Psoas muscle (tissue), 8 donors: ENCODE data around the gene GAP43. TPM values are rescaled to one million over a fixed set of nuclear protein-coding genes. Genes with fewer than 3 reads are reported as not detected.

ENCODE experiments used
- ATAC-seq, 4 donors: fragments of 200-7000 bp; cut with Tn5 transposase; one replicate each; pipeline ENCODE4 v1.9.1; 2020; ENCODE audit warnings: moderate library complexity in 3 of 4, mild to moderate bottlenecking in 2 of 4
- DNase-seq, 2 donors: peaks; one replicate each; pipeline ENCODE4 v3.0.0-alpha.2; 2020
- H3K27ac ChIP-seq: fragments of 200-600 bp; one replicate; pipeline ENCODE4 v1.8.0; 2022
- H3K27me3 ChIP-seq, 3 donors: fragments of 200-600 bp in 1 of 3; one replicate each; pipeline versions ENCODE4 v1.6.1 to v1.8.0; 2013 to 2022; ENCODE audit warnings: low read length in 2 of 3, mild to moderate bottlenecking in 2 of 3, moderate library complexity in 1 of 3; ENCODE audit not compliant: insufficient read depth in 3 of 3
- H3K36me3 ChIP-seq, 2 donors: fragments of 200-600 bp in 1 of 2; one replicate each; pipeline versions ENCODE4 v1.6.1 to v1.8.0; 2013 to 2022; ENCODE audit warnings: low read depth in 1 of 2, mild to moderate bottlenecking in 1 of 2, moderate library complexity in 1 of 2; ENCODE audit not compliant: insufficient read depth in 1 of 2
- H3K4me1 ChIP-seq: fragments of 200-600 bp; one replicate; pipeline ENCODE4 v1.8.0; 2022
- H3K4me3 ChIP-seq: fragments of 200-600 bp; one replicate; pipeline ENCODE4 v1.8.0; 2022; ENCODE audit warnings: mild to moderate bottlenecking
- H3K9me3 ChIP-seq: fragments of 200-600 bp; one replicate; pipeline ENCODE4 v1.8.0; 2022
- CTCF ChIP-seq: fragments of 200-600 bp; IDR thresholded peaks from one replicate; pipeline ENCODE4 v1.8.0; 2022; ENCODE audit warnings: antibody characterized with exemption
- WGBS, 3 donors: extraction: QIAGEN DNeasy Blood & Tissue Kit; methylation state at CpG; one replicate each; pipeline versions ENCODE4 v1.1.6 to v1.1.7; 2013; 5-methylcytosine and 5-hydroxymethylcytosine counted together
- intact Hi-C, 2 donors: fragments of 100-400 bp; cut with DNase I; formaldehyde crosslinking; loops; one replicate each; pipeline versions ENCODE4 v1.11.0 to v1.14.2; 2022
- polyA plus RNA-seq, 3 donors: library from polyadenylated mRNA; stranded (reverse); fragments of 200-250 nt; gene quantifications; one replicate each; pipeline ENCODE4 v1.2.3, GENCODE V29; 2013
- total RNA-seq, 4 donors: library from RNA; stranded (reverse); fragmentation: NEBNext Ultra II Directional in 2 of 4; extraction: Animal tissue kit (Norgen Biotek cat#: 25700) in 2 of 4; gene quantifications; one replicate each; pipeline versions ENCODE4 v1.2.1 to v1.2.4, GENCODE V29; 2021 to 2023
- donor health status: healthy with polysubstance abuse.
- donor health status: DM: no; HTN: no; CAD: no; lungs with moderate emphysema.
- donor health status: Bipolar disorder and iron deficiency.
- donor health status: healthy.
- donor health status: DM: yes; HTN: yes; CAD: no.
- donor health status: DM: no; HTN: no; CAD: no.
- donor health status: DM: no; HTN: no; CAD: no.
- donor health status: DM: yes; HTN: yes; CAD: no.

Gene GAP43
- total and polyA plus RNA-seq, 7 donors: 0.05 to 0.56 (median 0.35) TPM; not detected in 2

- no peak for DNase-seq
- Histone ChIP-seq H3K27me3 (peaks cover 0 to 29% (median 8%) of the 10 kb centered on the region in 3 donors), H3K4me1 (peaks cover 5% of the 10 kb centered on the region), H3K9me3 (no peaks in the 10 kb centered on the region), H3K4me3 (no peak overlapping the region), H3K27ac (no peak overlapping the region), H3K36me3 (no peaks in the 10 kb centered on the region)
- TF ChIP-seq CTCF: no peak
- 57 to 82% (median 68%) methylated on average over 1 of the region's 1 CpG for WGBS, 3 donors
- intact Hi-C loops: no loop called here
- ATAC-seq: no peak
These were observed 4.7 kb downstream of the GAP43 start for GRCh38 chr3:115628075-115628412.

- no peak for ATAC-seq
- WGBS, 3 donors: 84 to 94% (median 89%) methylated on average over 3 of the region's 3 CpGs
- intact Hi-C loops: no loop called here
- no peak for TF ChIP-seq CTCF
- H3K4me3 ChIP-seq: no peak overlapping the region
- no peak for DNase-seq
- H3K9me3 ChIP-seq: no peaks in the 10 kb centered on the region
- peaks cover 0 to 13% (median 8%) of the 10 kb centered on the region in 3 donors for H3K27me3 ChIP-seq
- no peaks in the 10 kb centered on the region for H3K36me3 ChIP-seq
- no peaks in the 10 kb centered on the region for H3K4me1 ChIP-seq
- no peak overlapping the region for H3K27ac ChIP-seq
These were observed 7.5 kb downstream of the GAP43 start for GRCh38 chr3:115630850-115631249.

DNA sequence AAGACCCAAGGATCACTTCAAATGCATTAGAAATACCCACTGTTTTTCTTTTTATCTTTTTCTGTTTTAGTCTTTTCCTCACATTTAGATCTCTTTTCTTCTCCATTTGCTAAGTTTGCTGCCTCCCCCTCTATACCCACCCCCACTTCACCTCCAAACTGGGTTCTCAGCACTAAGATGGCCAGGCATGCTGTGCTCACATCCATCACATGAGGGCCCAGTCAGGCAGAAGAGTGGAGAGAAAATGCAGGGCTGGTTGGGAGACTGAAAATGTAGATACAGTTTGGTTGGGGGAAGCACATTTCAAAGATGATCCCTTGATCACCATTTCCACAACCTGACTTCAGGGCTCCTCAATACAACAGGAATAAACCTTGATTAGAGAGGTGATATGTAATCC lies 8.7 kb downstream of the GAP43 start:
- TF ChIP-seq CTCF: no peak
- intact Hi-C loops: no loop called here

GRCh38 chr3:115633467-115633866 lies 10.2 kb downstream of the GAP43 start:
- no peak for ATAC-seq
- H3K9me3 ChIP-seq: no peaks in the 10 kb centered on the region
- no peaks in the 10 kb centered on the region for H3K4me1 ChIP-seq
- no peak for TF ChIP-seq CTCF
- H3K27ac ChIP-seq: no peak overlapping the region
- intact Hi-C loops: no loop called here
- no peak for DNase-seq
- H3K4me3 ChIP-seq: no peak overlapping the region
- no peaks in the 10 kb centered on the region for H3K36me3 ChIP-seq
- H3K27me3 ChIP-seq: peaks cover 0 to 4% (median 3%) of the 10 kb centered on the region in 3 donors
- 82 to 86% (median 83%) methylated on average over 3 of the region's 3 CpGs for WGBS, 3 donors

More for the DNA sequence above, 8.7 kb downstream of the GAP43 start:
- no peak overlapping the region for H3K27ac ChIP-seq
- peaks cover 0 to 8% (median 4%) of the 10 kb centered on the region in 3 donors for H3K27me3 ChIP-seq
- no peak for ATAC-seq
- H3K36me3 ChIP-seq: no peaks in the 10 kb centered on the region
- H3K4me1 ChIP-seq: no peaks in the 10 kb centered on the region
- H3K9me3 ChIP-seq: no peaks in the 10 kb centered on the region
- DNase-seq: no peak
- no peak overlapping the region for H3K4me3 ChIP-seq

GRCh38 chr3:115634052-115634451 lies 10.7 kb downstream of the GAP43 start:
- no peak for TF ChIP-seq CTCF

More at GRCh38 chr3:115634052-115634451, 10.7 kb downstream of the GAP43 start:
- Histone ChIP-seq H3K27ac (no peak overlapping the region), H3K4me3 (no peak overlapping the region), H3K4me1 (no peaks in the 10 kb centered on the region), H3K9me3 (no peaks in the 10 kb centered on the region), H3K27me3 (peaks cover 0 to 4% (median 3%) of the 10 kb centered on the region in 3 donors), H3K36me3 (no peaks in the 10 kb centered on the region)
- DNase-seq (no peak), ATAC-seq (no peak)
- 82 to 86% (median 83%) methylated on average over 2 of the region's 2 CpGs for WGBS, 3 donors
- intact Hi-C loops: no loop called here
